ENCODE data around the gene TMEM100. TPM values are rescaled to one million over a fixed set of nuclear protein-coding genes. Genes with fewer than 3 reads are reported as not detected.

TMEM100 gene
- total and polyA plus RNA-seq, 2 experiments from 2014 or later: 0.10 to 0.73 TPM

- TF ChIP-seq ZNF462 (CRISPR knock-in tag; IDR thresholded peaks at IDR 0.05) (no peak), CREB1 (CRISPR knock-in tag; IDR thresholded peaks at IDR 0.05; ENCODE audit: low read depth) (no peak), STAT1 (IDR thresholded peaks at IDR 0.05; ENCODE audit: unreplicated experiment) (no peak), JUNB (IDR thresholded peaks at IDR 0.05; ENCODE audit: unreplicated experiment) (no peak), ZNF114 (CRISPR knock-in tag; IDR thresholded peaks at IDR 0.05) (no peak), ETS1 (IDR thresholded peaks at IDR 0.05) (no peak), REST (IDR thresholded peaks at IDR 0.05; ENCODE audit: unreplicated experiment) (no peak), NANOG (IDR thresholded peaks at IDR 0.05; ENCODE audit: borderline replicate concordance) (no peak), CTCF (conservative IDR thresholded peaks at IDR 0.05; ENCODE audit: low read depth in 2 of 2) (no peak)
Observed at GRCh38 chr17:55710410-55710809, 12.3 kb downstream of the TMEM100 start (continued).
